Measurements from ENCODE around the gene RD3L. TPM values are rescaled to one million over a fixed set of nuclear protein-coding genes. Genes with fewer than 3 reads are reported as not detected.

The RD3L gene
- total and polyA plus RNA-seq, 9 of the 15 experiments (the other 6 are each of a cell fraction or from before 2014, with no cell fraction given), result 0.14 TPM; not detected in 8

- 3% methylated on average over 4 of the region's 13 CpGs for WGBS (ENCODE audit: insufficient coverage, low coverage, missing lambda C conversion rate)
- H3K4me3 ChIP-seq, result no peak overlapping the region
- TF ChIP-seq BCLAF1 (IDR thresholded peaks at IDR 0.05; ENCODE audit: borderline replicate concordance in 1 of 2, control insufficient read depth in 1 of 2, low read depth in 2 of 2, low read length in 1 of 2) (no peak), SPI1 (IDR thresholded peaks at IDR 0.05; ENCODE audit: borderline replicate concordance, low read depth, low read length) (0 out of 2 replicates have a peak, but pooled peaks have one; percentile 18)
- CTCF ChIA-PET (ENCODE audit: low intra/inter-chr PET ratio), result no interaction called here
- peaks cover 13 to 38% of the 10 kb centered on the region in 2 experiments; a peak in 3 of 5 replicates for H3K27me3 ChIP-seq (ENCODE audit: control insufficient read depth in 2 of 2, insufficient read depth in 2 of 2, low read length in 2 of 2)
- FAIRE-seq, result no peak
- no peaks in the 10 kb centered on the region for H3K9me1 ChIP-seq (ENCODE audit: control insufficient read depth, insufficient read depth, low read length)
- H3K79me2 ChIP-seq (ENCODE audit: control insufficient read depth, insufficient read depth, low read length), result no peaks in the 10 kb centered on the region
- ATAC-seq, result no peak
- no peak overlapping the region for H3K27ac ChIP-seq (ENCODE audit: extremely low read depth, low read depth, low read length)
- in situ Hi-C loops (cut with MboI) (no loop called here), intact Hi-C loops (cut with micrococcal nuclease) (no loop called here)
- H3K4me1 ChIP-seq (replicated peaks in 1 of 2; ENCODE audit: control insufficient read depth in 2 of 2, insufficient read depth in 2 of 2, low read length in 2 of 2), result peaks cover 0 to 9% of the 10 kb centered on the region in 2 experiments; a peak in 2 of 5 replicates
- no peak overlapping the region for H2AFZ ChIP-seq (ENCODE audit: low read depth, low read length)
- DNase-seq (ENCODE audit: extremely low read depth in 1 of 4, low spot score in 3 of 4), result no peak
- H3K36me3 ChIP-seq (ENCODE audit: control insufficient read depth, insufficient read depth, low read length), result no peaks in the 10 kb centered on the region
- H3K9me3 ChIP-seq (replicated peaks; ENCODE audit: control insufficient read depth, insufficient read depth, low read depth, low read length), result no peaks in the 10 kb centered on the region
- H3K9ac ChIP-seq (ENCODE audit: insufficient read depth in 1 of 2, low read depth in 2 of 2, low read length in 2 of 2), result no peak overlapping the region
- H3K4me2 ChIP-seq (ENCODE audit: insufficient read depth, low read length), result no peak overlapping the region
- H4K20me1 ChIP-seq (replicated peaks; ENCODE audit: control insufficient read depth, insufficient read depth, low read length), result 0 out of 2 replicates have a peak, but pooled peaks cover 2% of the 10 kb centered on the region
- POLR2A ChIA-PET, result no interaction called here
- BruUV-seq (replicated peaks), result no TSS peak
These were observed 43.0 kb downstream of the RD3L start for GRCh38 chr14:103899316-103899715.
